K562 (cell line): Measurements from ENCODE around the gene CCDC85B. TPM values are rescaled to one million over a fixed set of nuclear protein-coding genes. Genes with fewer than 3 reads are reported as not detected.

Experiments used
- BHLHE40 ChIP-seq: IDR thresholded peaks from 2 replicates; pipeline ENCODE4 v1.6.1; 2011; ENCODE audit warnings: low read length, improper control_type of control experiment
- BRF1 ChIP-seq: IDR thresholded peaks from 3 replicates; pipeline ENCODE4 v1.6.1; 2011; ENCODE audit warnings: borderline replicate concordance, mild to moderate bottlenecking; ENCODE audit not compliant: insufficient read length; ENCODE audit errors: extremely low read depth
- CEBPB ChIP-seq: fragments of 450-650 bp; IDR thresholded peaks from 2 replicates; pipeline ENCODE4 v1.6.1; 2016; ENCODE audit warnings: missing genetic modification characterization, missing compliant biosample characterization
- ELK3 ChIP-seq: fragments of 450-650 bp; formaldehyde crosslinking; IDR thresholded peaks from 2 replicates; pipeline ENCODE4 v1.4.0; 2020; ENCODE audit warnings: mild to moderate bottlenecking
- ERF ChIP-seq: fragments of 450-650 bp; formaldehyde crosslinking; IDR thresholded peaks from 2 replicates; pipeline ENCODE4 v1.4.0; 2020; ENCODE audit warnings: mild to moderate bottlenecking, mixed read lengths
- FIP1L1 ChIP-seq: fragments of 200-400 bp; formaldehyde crosslinking; IDR thresholded peaks from 2 replicates; pipeline ENCODE4 v1.6.1; 2018; ENCODE audit warnings: mild to moderate bottlenecking, low read depth, low read length; ENCODE audit not compliant: poor library complexity, severe bottlenecking
- HNRNPLL ChIP-seq: fragments of 200-400 bp; formaldehyde crosslinking; IDR thresholded peaks from 2 replicates; pipeline ENCODE4 v1.6.1; 2017; ENCODE audit warnings: low read length, low read depth, mild to moderate bottlenecking; ENCODE audit not compliant: poor library complexity, severe bottlenecking
- JUND ChIP-seq, 2 experiments: IDR thresholded peaks; 2 replicates in 1 of 2; 3 replicates in 1 of 2; pipeline ENCODE4 v1.6.1; 2011; ENCODE audit warnings: borderline replicate concordance in 2 of 2, low read depth in 2 of 2, low read length in 2 of 2, improper control_type of control experiment in 1 of 2, missing biosample characterization in 1 of 2, missing genetic modification characterization in 1 of 2, missing genetic modification reagents in 1 of 2
- MEF2D ChIP-seq: conservative IDR thresholded peaks from 2 replicates; pipeline ENCODE4 v1.6.1; 2016; ENCODE audit warnings: low read depth, missing genetic modification characterization, missing compliant biosample characterization
- MTA3 ChIP-seq: fragments of 450-650 bp; formaldehyde crosslinking; IDR thresholded peaks from 2 replicates; pipeline ENCODE4 v1.6.1; 2017; ENCODE audit warnings: mild to moderate bottlenecking, borderline replicate concordance
- NFYB ChIP-seq: IDR thresholded peaks from 2 replicates; pipeline ENCODE4 v1.6.1; 2011; ENCODE audit warnings: mild to moderate bottlenecking, moderate library complexity; ENCODE audit not compliant: insufficient read length; ENCODE audit errors: extremely low read depth
- POLR2G ChIP-seq: fragments of 200-400 bp; formaldehyde crosslinking; IDR thresholded peaks from 2 replicates; pipeline ENCODE4 v1.6.1; 2017; ENCODE audit warnings: low read depth, mild to moderate bottlenecking, antibody characterized with exemption, low read length, moderate library complexity
- RBFOX2 ChIP-seq: fragments of 200-400 bp; formaldehyde crosslinking; IDR thresholded peaks from 2 replicates; pipeline ENCODE4 v1.6.1; 2017; ENCODE audit warnings: low read depth, mild to moderate bottlenecking, low read length, moderate library complexity
- RHOXF2B ChIP-seq: fragments of 250-450 bp; sonication (Bioruptor Pico); conservative IDR thresholded peaks from 2 replicates; pipeline ENCODE4 v1.5.1; 2021
- SIN3B ChIP-seq: fragments of 450-650 bp; IDR thresholded peaks from 2 replicates; pipeline ENCODE4 v1.6.1; 2017; ENCODE audit warnings: low read depth, mild to moderate bottlenecking, moderate library complexity
- SOX6 ChIP-seq: fragments of 450-650 bp; IDR thresholded peaks from 2 replicates; pipeline ENCODE4 v1.6.1; 2014; ENCODE audit warnings: mild to moderate bottlenecking
- TARDBP ChIP-seq: fragments of 450-650 bp; IDR thresholded peaks from 2 replicates; pipeline ENCODE4 v1.6.1; 2016
- ZBTB17 ChIP-seq: fragments of 450-650 bp; formaldehyde crosslinking; IDR thresholded peaks from 2 replicates; pipeline ENCODE4 v1.4.0; 2020; ENCODE audit warnings: mild to moderate bottlenecking
- ZNF124 ChIP-seq: sonication (generic); formaldehyde crosslinking; IDR thresholded peaks from 2 replicates; pipeline ENCODE4 v1.8.1; 2022; ENCODE audit warnings: missing genetic modification reagents
- ZNF217 ChIP-seq: sonication (generic); formaldehyde crosslinking; IDR thresholded peaks from 2 replicates; pipeline ENCODE4 v1.8.0; 2022; ENCODE audit warnings: mild to moderate bottlenecking, missing genetic modification reagents
- ZNF324 ChIP-seq: fragments of 250-450 bp; sonication (Bioruptor Pico); IDR thresholded peaks from 2 replicates; pipeline ENCODE4 v1.4.0; 2020; ENCODE audit warnings: mild to moderate bottlenecking
- polyA plus RNA-seq, 8 experiments: library from polyadenylated mRNA; depleted of rRNA in 4 of 8; stranded (reverse) in 5 of 8; unstranded in 3 of 8; fragments of >200 nt; fragmentation: Nextera tagmentation in 2 of 8; fragmentation: Illumina TruSeq in 1 of 8; extraction: Ambion mirVana in 2 of 8; extraction: Trizol in 1 of 8; gene quantifications; 2 replicates each; pipeline versions ENCODE4 v1.2.1 to v1.2.3, GENCODE V29; 2011 to 2014; ENCODE audit warnings: inconsistent platforms in 1 of 8, missing spikeins in 1 of 8
- total RNA-seq, 7 experiments: library from RNA; depleted of rRNA in 6 of 7; stranded (reverse); fragments of >200 nt in 6 of 7; fragmentation: Illumina TruSeq in 2 of 7; extraction: Trizol in 2 of 7; gene quantifications; 2 replicates each; pipeline versions ENCODE4 v1.2.1 to v1.2.3, GENCODE V29; 2011 to 2021; ENCODE audit warnings: low replicate concordance in 1 of 7
- TF ChIP-seq, protein P1 (sequence below), 2 experiments: fragments of 200-800 bp in 1 of 2; sonication (Bioruptor generic) in 1 of 2; sonication (generic) in 1 of 2; formaldehyde crosslinking in 1 of 2; IDR thresholded peaks in 1 of 2; conservative IDR thresholded peaks in 1 of 2; 2 replicates each; pipeline versions ENCODE4 v1.5.0 to v1.6.1; 2016 to 2020; ENCODE audit warnings: missing compliant biosample characterization in 1 of 2, missing genetic modification characterization in 1 of 2, missing genetic modification reagents in 1 of 2

The CCDC85B gene
- total and polyA plus RNA-seq, 9 of the 15 experiments (the other 6 are each of a cell fraction or from before 2014, with no cell fraction given), result 0.14 to 138 (median 6.2) TPM

- TF ChIP-seq MTA3, result peak; percentile 94
- peak; percentile 67; the same call in 1 of the 2 replicates for TF ChIP-seq SOX6
- 0 out of 2 replicates have a peak, but pooled peaks have one; percentile 44 for TF ChIP-seq RHOXF2B (CRISPR knock-in tag)
- TF ChIP-seq ELK3 (CRISPR knock-in tag), result no peak
- peak; percentile 83 for TF ChIP-seq FIP1L1
- peak; percentile 60; the same call in 1 of the 2 replicates for TF ChIP-seq SIN3B
- TF ChIP-seq MEF2D (tag), result no peak
- peak; percentile 68; the same call in 1 of the 2 replicates for TF ChIP-seq TARDBP
- TF ChIP-seq ZNF324 (CRISPR knock-in tag), result no peak
- TF ChIP-seq CEBPB (tag), result no peak
- TF ChIP-seq ZNF124 (CRISPR knock-in tag), result no peak
- TF ChIP-seq, protein P1, sequence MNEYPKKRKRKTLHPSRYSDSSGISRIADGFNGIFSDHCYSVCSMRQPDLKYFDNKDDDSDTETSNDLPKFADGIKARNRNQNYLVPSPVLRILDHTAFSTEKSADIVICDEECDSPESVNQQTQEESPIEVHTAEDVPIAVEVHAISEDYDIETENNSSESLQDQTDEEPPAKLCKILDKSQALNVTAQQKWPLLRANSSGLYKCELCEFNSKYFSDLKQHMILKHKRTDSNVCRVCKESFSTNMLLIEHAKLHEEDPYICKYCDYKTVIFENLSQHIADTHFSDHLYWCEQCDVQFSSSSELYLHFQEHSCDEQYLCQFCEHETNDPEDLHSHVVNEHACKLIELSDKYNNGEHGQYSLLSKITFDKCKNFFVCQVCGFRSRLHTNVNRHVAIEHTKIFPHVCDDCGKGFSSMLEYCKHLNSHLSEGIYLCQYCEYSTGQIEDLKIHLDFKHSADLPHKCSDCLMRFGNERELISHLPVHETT (CRISPR knock-in tag; conservative IDR thresholded peaks at IDR 0.05 in 1 of 2, IDR thresholded peaks at IDR 0.05 in 1 of 2), result peak in 1 of 2 experiments; percentile 91; a peak in 1 of 4 replicates
- TF ChIP-seq JUND (IDR thresholded peaks at IDR 0.05; ENCODE audit: borderline replicate concordance, low read depth, low read length), result peak; percentile 66
- TF ChIP-seq JUND (tag; IDR thresholded peaks at IDR 0.05; ENCODE audit: borderline replicate concordance, low read depth, low read length), result peak; percentile 34; the same call in 1 of the 3 replicates
- TF ChIP-seq ERF (CRISPR knock-in tag), result peak; percentile 84; the same call in 1 of the 2 replicates
- TF ChIP-seq RBFOX2, result peak; percentile 57
- TF ChIP-seq NFYB, result no peak
- TF ChIP-seq POLR2G, result peak; percentile 78
- TF ChIP-seq BRF1, result no peak
- TF ChIP-seq HNRNPLL, result peak; percentile 53
- no peak for TF ChIP-seq ZNF217 (CRISPR knock-in tag)
- TF ChIP-seq BHLHE40, result peak; percentile 45; the same call in 1 of the 2 replicates
- TF ChIP-seq ZBTB17 (CRISPR knock-in tag), result peak; percentile 88
Measured at GRCh38 chr11:65919141-65919572, 28.7 kb downstream of the CCDC85B start, which contains the start of gene DRAP1 (continued).
